ENCODE measurements around the gene EGFL8. TPM values are rescaled to one million over a fixed set of nuclear protein-coding genes. Genes with fewer than 3 reads are reported as not detected.

Gene EGFL8
- total and polyA plus RNA-seq, 2 of the 8 experiments (the other 6 are each of a cell fraction or from before 2014, with no cell fraction given): 5.0 to 9.2 TPM

DNA sequence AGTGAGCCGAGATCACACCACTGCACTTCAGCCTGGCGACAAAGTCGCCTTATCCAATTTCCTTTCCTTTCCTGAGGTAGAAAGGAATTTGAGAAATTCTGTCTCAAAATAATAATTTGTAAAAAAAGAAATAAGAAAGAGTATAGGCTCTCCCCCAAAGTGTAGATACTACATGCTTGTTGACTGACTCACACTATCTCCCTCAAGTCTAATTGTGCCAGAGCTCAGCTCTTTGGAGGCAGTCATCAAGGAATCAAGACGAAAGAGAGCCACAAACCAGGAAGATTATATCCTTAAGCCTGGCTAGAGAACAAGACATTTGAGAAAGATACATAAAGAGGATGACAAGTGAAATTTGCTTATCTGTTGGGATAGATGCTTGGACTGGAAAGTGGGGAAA is 30.6 kb upstream of the EGFL8 start:
- no peak overlapping the region for H3K56ac ChIP-seq (replicated peaks; ENCODE audit: insufficient read length, low read depth, low read length)
- H3K4me3 ChIP-seq (ENCODE audit: extremely low read depth in 1 of 4, insufficient read depth in 2 of 4, low read depth in 3 of 4, low read length in 4 of 4): no peak overlapping the region
- H2BK5ac ChIP-seq (ENCODE audit: low read depth, low read length): no peak overlapping the region
- no peaks in the 10 kb centered on the region for H3K27me3 ChIP-seq (replicated peaks in 1 of 4; ENCODE audit: control insufficient read depth in 3 of 4, extremely low read depth in 1 of 4, insufficient read depth in 3 of 4, low read length in 3 of 4)
- DNase-seq (ENCODE audit: low read depth in 1 of 2, low spot score in 2 of 2) (no peak), FAIRE-seq (no peak)
- no peak overlapping the region for H3K9ac ChIP-seq (replicated peaks in 1 of 4; ENCODE audit: extremely low read depth in 1 of 4, low read depth in 3 of 4, low read length in 3 of 4)
- no peaks in the 10 kb centered on the region for H3K9me3 ChIP-seq (ENCODE audit: insufficient read depth in 2 of 2, low read depth in 1 of 2, low read length in 1 of 2)
- no peak overlapping the region for H2BK20ac ChIP-seq (ENCODE audit: low read length)
- H3K18ac ChIP-seq (ENCODE audit: extremely low read depth, low read length): no peak overlapping the region
- H2AFZ ChIP-seq (ENCODE audit: low read length): no peak overlapping the region
- H4K20me1 ChIP-seq (replicated peaks in 1 of 2; ENCODE audit: control insufficient read depth in 1 of 2, insufficient read depth in 2 of 2, low read length in 2 of 2): no peaks in the 10 kb centered on the region
- H4K91ac ChIP-seq (replicated peaks; ENCODE audit: insufficient read length, low read length): no peak overlapping the region
- no peak overlapping the region for H4K8ac ChIP-seq (ENCODE audit: extremely low read depth, insufficient read depth, low read length)
- ChIA-PET POLR2A (ENCODE audit: partially characterized antibody) (no interaction called here), CTCF (ENCODE audit: partially characterized antibody) (interaction anchor here (1.5 kb wide), 1 partner anchor 15 kb away, joined by 4 read pairs; no protein-coding TSS in a partner anchor)
- no peak overlapping the region for H2BK120ac ChIP-seq (replicated peaks; ENCODE audit: low read depth, low read length)
- no peak overlapping the region for H2BK15ac ChIP-seq (ENCODE audit: low read length)
- H3K79me2 ChIP-seq (ENCODE audit: control insufficient read depth in 1 of 2, insufficient read depth in 2 of 2, low read length in 2 of 2): peaks cover 0 to 5% of the 10 kb centered on the region in 2 experiments; a peak in 1 of 4 replicates
- no peak overlapping the region for H2BK12ac ChIP-seq (ENCODE audit: low read depth, low read length)
- H3K4ac ChIP-seq (replicated peaks; ENCODE audit: insufficient read length, low read depth, low read length): no peak overlapping the region
- H3K14ac ChIP-seq (ENCODE audit: insufficient read length): no peak overlapping the region
- WGBS, 2 experiments (ENCODE audit: extremely low coverage in 1 of 2, insufficient coverage in 1 of 2, insufficient read length in 1 of 2, insufficient replicate concordance in 2 of 2, low coverage in 1 of 2, low lambda C conversion rate in 2 of 2, missing lambda C conversion rate in 1 of 2): 95% methylated on average over 4 of the region's 4 CpGs; no CpG with 5 or more reads in 1 of the 2 experiments
- H3K4me2 ChIP-seq (ENCODE audit: insufficient read depth in 1 of 2, low read depth in 2 of 2, low read length in 2 of 2): no peak overlapping the region
- H3K23ac ChIP-seq (ENCODE audit: insufficient read length): no peak overlapping the region
- peaks cover 5% of the 10 kb centered on the region for H3K23me2 ChIP-seq (ENCODE audit: low read depth, low read length)
- H2AK5ac ChIP-seq (ENCODE audit: low read depth, low read length): no peak overlapping the region
- H3K36me3 ChIP-seq (ENCODE audit: control insufficient read depth in 2 of 4, insufficient read depth in 4 of 4, low read length in 3 of 4): no peaks in the 10 kb centered on the region
- H3K4me1 ChIP-seq (replicated peaks in 1 of 4; ENCODE audit: control insufficient read depth in 3 of 4, insufficient read depth in 4 of 4, low read length in 3 of 4): peaks cover 0 to 6% (median 5%) of the 10 kb centered on the region in 4 experiments; a peak in 5 of 7 replicates
- 0 out of 2 replicates have a peak, but pooled peaks cover 2% of the 10 kb centered on the region for H3K79me1 ChIP-seq (ENCODE audit: low read depth, low read length)
- H3K27ac ChIP-seq (ENCODE audit: low read depth, low read length): no peak overlapping the region
- H4K5ac ChIP-seq (ENCODE audit: insufficient read length, low read depth, low read length): no peak overlapping the region
- TF ChIP-seq, protein P1, sequence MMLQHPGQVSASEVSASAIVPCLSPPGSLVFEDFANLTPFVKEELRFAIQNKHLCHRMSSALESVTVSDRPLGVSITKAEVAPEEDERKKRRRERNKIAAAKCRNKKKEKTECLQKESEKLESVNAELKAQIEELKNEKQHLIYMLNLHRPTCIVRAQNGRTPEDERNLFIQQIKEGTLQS (IDR thresholded peaks at IDR 0.05; ENCODE audit: insufficient read depth, low read depth, low read length): no peak
- TF ChIP-seq CTBP2 (IDR thresholded peaks at IDR 0.05; ENCODE audit: borderline replicate concordance, insufficient read depth, insufficient read length, low read length) (no peak), SP1 (IDR thresholded peaks at IDR 0.05; ENCODE audit: low read depth, low read length) (no peak), MAX (IDR thresholded peaks at IDR 0.05) (no peak), SAP30 (IDR thresholded peaks at IDR 0.05; ENCODE audit: insufficient read depth, insufficient replicate concordance, low read length) (no peak), RXRA (IDR thresholded peaks at IDR 0.05; ENCODE audit: insufficient read depth, low read depth, low read length) (no peak)

All from H1 (cell line).